HG03045 (cell line): ENCODE results near the gene DPP3.

Experiments used
- ATAC-seq: cut with Tn5 transposase; IDR thresholded peaks from one replicate; pipeline ENCODE4 v1.9.1; 2021; ENCODE audit warnings: mild to moderate bottlenecking, moderate library complexity; ENCODE audit not compliant: unreplicated experiment

DPP3 gene

DNA sequence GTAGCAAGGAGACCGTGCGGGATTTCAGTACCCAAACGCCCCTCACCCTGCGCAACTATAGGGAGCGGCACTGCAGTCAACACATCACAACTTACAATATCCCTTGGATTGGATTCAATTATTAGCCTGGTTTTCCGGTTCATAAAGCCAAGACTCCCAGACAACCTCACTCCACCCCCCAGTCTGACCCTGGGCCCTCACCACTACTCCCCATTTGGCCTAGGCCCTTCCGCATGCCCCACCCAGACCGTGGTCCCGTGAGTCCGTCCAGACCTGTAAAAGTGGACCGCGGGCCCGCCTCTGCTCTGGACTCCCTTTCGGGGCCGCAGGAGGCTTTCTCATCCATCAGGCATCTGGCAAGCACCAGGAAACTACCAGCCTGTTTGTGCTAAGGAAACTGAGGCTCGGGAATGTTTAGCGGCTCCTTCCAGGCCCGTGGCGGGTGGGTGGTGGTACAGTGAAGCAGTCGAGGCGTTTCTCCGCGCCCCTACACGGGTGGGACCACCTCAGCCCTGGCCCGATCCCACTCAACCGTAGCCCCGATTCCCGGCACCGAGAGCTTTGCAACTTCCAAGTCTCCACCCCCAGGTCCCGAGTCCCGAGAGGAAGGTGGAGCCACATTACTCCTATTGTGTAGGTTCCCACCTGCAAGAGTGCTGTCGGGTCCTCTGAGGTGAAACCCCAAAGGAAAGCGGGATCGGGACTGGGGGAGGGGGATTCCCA, 679 bp upstream of the DPP3 start:
- ATAC-seq: no peak

DNA sequence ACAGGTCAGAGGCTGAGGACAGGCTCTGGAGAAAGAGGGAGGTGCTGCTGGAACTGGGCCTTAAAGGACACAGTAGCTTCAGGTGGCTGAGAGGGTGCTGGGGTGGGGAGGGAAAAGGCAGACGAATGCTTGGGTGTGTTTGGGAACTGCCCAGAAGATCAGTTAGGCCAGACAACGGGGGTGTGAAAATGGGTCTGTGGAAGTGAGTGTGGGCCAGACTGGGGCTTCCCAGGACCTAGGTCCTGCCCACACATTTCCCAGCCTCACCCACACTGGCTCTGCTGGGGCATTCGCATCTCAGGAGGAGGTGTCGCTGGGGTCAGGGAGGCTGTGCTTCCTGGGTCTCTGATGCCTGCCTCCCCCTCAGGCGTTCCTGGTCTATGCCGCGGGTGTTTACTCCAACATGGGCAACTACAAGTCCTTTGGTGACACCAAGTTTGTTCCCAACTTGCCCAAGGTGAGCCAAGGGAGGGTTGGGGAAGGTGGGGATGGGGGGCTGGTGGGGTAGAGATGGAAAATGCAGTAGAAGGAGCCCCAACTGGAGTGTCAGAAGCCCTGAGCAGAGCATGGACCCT, 4.7 kb downstream of the DPP3 start:
- no peak for ATAC-seq

DNA sequence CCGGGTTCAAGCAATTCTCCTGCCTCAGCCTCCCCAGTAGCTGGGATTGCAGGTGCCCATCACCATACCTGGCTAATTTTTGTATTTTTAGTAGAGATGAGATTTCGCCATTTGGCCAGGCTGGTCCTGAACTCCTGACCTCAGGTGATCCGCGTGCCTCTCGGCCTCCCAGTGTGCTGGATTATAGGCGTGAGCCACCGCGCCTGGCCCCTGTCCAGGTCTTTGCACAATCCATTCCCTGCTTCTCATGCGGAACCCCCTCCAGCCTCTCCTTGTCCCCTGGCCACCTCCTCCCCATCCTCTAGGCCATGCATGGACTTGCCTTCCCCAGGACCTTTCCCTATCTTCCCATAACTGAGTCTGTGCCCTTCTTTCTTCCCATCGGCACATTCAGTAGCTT, 8.7 kb downstream of the DPP3 start:
- no peak for ATAC-seq

DNA sequence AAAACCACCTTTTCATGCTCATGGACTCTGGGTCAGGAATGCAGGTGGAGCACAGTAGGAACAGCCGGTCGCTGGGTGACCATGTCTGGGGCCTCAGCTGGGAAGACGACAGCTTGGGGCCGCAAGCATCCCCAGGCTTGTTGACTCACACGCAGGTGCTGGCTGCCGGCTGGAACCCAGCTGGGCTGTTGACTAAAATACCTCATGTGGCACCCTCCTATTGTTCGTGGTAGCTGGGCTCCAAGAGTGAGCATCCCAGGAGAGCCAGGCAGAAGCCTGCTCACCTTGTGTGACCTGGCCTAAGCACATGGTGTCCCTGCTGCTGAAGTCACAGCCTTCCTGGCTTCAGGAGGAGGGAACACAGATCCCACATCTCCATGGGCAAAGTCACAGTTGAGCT, 9.4 kb downstream of the DPP3 start:
- ATAC-seq: no peak

DNA sequence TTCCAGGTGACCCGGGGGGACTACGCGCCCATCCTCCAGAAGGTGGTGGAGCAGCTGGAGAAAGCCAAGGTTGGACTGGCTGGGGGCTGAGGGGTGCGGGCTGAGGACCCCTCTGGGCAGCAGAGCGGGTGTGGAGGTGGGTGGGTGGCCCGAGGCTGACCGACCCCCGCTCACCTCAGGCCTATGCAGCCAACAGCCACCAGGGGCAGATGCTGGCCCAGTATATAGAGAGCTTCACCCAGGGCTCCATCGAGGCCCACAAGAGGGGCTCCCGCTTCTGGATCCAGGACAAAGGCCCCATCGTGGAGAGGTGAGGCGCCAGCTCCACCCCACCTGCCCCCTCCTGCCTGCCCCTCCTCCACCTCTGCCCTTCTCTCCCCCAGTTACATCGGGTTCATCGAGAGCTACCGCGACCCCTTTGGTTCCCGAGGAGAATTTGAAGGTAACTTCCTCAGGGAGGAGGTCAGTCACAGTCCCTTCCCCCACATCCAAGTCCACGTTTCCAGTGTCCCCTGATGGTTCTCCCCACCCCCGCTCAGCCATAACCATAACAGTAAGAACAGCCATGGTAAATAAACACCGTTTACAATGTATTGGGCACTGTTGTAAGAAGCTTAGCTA, 11.2 kb downstream of the DPP3 start:
- no peak for ATAC-seq

DNA sequence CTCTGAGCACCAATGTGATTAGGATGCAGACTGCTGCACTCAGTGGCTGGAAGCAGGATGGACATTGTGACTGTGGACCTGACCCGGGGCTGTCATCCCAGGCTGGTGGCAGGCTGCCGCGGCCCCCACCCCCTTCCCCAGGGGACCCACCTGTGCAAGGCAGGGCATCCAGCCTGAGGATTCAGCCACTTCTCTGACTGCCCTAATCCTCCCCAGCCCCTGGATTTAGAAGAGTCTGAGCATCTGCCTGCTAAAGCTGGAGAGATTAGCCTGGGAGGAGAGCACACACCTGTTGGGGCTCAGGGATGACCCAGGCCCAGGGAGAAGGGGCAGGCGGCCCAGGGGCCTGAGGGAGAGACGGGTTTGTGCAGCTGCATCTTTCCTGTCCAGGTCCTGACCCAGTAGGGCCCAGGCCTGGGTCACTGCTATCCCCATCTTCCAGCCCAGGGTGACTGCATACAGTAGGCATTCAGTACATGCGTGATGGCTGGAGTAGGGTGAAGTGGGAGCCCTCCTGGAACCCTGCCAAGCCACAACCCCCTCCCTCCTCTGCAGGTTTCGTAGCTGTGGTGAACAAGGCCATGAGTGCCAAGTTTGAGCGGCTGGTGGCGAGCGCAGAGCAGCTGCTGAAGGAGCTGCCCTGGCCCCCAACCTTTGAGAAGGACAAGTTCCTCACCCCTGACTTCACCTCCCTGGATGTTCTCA, 12.1 kb downstream of the DPP3 start:
- ATAC-seq: no peak

DNA sequence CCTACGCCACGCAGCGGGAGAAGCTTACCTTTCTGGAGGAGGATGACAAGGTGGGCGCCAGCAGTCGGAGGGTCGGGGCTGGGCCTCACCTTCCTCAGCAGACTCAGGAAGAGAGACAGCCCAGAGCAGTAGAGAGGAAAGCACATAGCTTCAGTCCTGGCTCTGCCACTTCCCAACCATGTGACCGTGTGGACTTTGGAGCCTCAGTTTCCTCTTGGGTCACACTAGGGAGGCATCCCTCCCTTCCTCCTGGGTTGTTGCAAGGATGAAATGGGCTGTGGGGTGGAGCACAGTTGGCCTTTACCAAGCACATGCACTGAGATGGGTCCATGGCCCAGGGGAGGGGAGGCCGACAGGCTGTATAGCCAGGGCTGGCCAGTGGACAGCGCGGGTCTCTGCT, 12.9 kb downstream of the DPP3 start:
- no peak for ATAC-seq

DNA sequence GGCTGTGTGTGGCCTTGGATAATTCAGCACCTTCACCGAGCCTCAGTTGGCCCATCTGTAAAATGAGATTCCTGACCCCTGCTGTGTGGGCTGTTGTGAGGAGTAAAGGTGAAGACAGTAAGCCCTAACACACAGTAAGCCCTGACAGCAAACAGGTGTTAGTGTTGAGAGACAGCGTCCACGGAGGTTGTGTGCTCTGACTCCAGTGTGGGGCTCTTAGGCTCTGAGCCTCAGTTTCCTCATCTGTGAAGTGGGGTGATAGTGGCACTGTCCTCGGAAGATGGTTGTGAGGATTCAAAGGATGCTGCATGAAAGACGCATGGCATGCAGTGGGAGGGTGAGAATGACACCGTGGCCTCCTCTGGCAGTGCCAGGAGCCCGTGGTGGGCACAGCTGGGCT, 14.2 kb downstream of the DPP3 start:
- ATAC-seq: no peak

DNA sequence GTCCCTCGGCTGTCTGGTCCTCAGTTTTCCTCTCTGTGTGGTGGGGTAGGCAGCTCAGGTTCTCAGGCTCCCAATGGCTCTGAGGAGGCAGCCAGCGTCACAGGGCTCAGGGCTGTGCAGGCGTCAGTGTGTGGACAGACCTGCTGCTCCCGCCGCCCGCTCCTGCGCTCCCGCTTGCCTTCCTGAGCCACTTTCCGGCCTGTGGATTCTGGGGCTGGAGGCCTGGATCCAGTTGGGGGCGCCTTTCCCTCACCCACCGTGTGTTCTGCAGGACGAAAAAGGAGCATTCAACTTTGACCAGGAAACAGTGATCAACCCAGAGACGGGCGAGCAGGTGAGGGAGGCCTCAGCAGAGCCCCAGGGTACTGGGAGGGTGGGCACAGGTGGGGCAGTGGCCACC, 14.7 kb downstream of the DPP3 start:
- ATAC-seq: no peak

DNA sequence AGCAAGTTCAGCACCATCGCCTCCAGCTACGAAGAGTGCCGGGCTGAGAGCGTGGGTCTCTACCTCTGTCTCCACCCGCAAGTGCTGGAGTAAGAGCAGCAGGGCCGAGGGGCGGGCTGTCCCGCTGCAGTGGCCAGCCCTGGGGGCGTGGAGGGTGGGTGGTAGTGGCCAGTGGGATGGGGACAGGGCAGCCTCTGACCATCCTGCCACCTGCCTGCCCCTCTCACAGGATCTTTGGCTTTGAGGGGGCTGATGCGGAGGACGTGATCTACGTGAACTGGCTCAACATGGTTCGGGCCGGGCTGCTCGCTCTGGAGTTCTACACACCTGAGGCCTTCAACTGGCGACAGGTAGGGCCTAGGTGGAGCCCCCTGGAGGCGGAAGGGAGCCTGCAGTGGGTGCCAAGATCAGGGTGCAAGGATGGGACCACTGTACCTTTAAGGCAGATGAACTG, 15.2 kb downstream of the DPP3 start:
- no peak for ATAC-seq

DNA sequence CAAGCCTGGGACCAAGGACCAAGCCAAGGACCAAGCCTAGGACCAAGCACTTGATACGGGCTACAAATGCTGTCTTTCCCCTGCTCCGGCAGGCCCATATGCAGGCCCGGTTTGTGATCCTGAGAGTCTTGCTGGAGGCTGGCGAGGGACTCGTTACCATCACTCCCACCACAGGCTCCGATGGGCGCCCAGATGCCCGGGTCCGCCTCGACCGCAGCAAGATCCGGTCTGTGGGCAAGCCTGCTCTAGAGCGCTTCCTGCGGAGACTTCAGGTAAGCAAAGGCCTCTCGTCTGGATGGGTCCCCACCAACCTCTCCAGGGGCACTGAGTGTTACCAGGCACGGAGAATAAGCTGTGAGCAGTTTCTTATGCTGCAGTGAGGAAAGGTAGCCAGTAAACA, 17.0 kb downstream of the DPP3 start:
- no peak for ATAC-seq

DNA sequence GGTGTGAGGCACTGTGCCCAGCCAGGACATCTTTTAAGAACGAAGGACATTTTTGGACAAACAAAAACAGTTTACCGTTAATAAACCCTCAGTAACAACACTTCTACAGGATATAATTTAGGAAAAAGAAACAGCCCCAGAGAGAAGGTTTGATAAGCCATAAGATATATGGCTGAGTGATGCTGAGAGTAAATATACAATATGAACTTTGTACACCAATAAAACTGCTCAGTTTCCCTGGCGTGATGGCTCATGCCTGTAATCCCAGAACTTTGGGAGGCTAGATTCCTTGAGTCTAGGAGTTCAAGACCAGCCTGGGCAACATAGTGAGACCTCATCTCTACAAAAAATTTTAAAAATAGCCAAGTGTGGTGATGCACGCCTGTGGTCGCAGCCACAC, 18.3 kb downstream of the DPP3 start:
- ATAC-seq: no peak

DNA sequence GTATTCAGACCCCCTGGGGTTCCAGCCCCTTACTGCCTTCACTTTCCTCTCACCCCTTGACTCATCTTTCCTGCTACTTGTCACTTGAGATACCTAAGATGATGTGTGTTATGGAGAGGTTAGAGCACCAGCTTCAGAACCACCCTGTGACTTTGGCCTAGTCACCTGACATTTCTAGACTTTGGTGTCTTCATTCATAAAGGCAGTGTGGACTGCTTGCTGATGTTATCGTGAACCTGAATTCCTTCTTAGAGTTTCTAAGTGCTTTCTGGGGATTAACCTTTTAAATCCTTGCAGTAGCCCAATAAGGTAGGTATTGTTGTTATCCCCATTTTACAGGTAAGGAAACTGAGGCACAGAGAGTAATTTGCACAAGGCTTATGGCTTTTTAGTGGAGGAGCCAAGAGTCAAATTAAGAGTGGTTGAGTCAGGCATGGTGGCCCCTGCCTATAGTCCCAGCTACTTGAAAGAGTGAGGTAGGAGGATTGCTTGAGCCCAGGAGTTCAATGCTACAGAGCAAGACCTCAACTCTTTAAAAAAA, 25.1 kb downstream of the DPP3 start:
- no peak for ATAC-seq

DNA sequence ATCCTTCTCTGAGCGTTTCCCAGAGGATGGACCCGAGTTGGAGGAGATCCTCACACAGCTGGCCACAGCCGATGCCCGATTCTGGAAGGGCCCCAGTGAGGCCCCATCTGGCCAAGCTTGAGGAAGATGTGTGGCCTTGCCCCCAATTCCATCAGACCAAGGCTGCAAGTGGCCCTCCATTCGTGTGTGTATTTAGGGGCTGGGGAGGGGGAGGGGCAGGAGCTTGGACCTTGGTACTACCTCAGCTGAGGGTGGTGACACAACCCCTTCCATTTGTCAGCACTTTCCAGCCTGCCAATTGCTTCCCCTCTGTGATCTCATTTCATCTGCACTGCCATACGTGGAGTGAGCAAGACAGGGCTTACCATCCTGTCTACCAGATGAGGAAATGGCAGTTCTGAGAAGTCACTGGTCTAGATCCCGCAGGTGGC, 28.9 kb downstream of the DPP3 start:
- no peak for ATAC-seq

DNA sequence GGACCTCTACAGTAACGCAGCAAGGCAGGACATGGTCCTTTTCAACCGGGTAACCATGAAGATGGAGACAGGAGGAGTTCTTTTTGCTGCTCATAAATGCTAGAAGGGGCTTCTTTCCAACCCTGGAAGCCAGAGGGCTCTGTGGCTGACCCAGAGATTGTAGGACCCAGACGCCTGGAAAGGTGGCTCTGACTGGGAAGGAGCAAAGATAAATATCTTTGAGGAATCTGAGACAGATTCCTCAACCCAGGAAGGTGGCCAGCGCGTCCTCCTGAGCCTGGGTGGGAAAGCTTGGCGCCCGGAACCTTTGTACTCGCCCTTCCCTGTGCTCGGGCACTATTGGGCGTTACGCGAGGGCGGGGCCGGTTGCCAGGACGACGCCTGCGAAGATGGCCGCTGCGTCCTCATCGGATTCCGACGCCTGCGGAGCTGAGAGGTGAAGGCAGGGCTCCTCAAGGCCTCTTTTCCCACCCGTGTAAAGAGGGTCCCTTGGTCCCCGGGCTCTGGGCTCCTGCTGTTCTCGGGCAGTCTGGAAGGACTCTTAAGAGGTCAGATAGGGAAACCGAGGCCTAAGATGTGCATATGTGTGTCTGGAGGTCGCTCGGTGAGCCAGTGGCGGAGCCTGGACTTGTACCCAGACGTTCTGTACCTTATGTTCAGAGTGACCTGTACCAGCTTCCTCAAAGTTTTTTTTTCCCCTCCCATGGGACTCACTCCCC, 30.2 kb downstream of the DPP3 start, which contains the start of gene BBS1:
TSS of gene BBS1 (plus strand) at position 365 of the 719 bp plus-strand sequence. CDS start at position 390, 25 bp downstream.
- peak; percentile 82 for ATAC-seq

DNA sequence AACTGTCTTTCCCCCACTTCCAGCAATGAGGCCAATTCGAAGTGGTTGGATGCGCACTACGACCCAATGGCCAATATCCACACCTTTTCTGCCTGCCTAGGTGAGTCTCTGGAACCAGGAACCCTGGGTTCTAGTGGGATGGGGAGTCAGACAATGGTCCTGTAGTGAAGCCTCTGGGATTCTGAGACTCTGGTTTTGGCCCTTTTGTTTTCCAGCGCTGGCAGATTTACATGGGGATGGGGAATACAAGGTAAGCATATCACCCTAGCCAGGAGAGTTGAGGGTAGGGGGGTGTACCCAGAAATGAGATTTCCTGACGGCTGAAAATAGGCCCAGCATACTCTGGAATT, 30.7 kb downstream of the DPP3 start:
- ATAC-seq: peak; percentile 12

DNA sequence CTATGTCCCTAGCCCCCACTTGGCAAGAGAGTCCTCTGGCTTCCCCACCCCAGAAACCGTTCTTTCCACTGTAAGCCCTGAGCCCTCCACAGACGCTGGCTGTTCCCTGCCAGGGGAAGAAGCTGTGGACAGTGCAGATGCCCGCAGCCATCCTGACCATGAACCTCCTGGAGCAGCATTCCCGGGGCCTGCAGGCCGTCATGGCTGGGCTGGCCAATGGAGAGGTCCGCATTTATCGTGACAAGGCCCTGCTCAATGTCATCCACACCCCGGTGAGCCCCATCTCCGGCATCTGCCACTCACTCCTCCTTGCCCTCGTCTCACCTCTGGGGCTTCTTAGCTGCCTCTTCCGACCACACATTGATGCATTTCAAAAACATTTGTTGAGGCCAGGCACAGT, 43.4 kb downstream of the DPP3 start:
- ATAC-seq: no peak

DNA sequence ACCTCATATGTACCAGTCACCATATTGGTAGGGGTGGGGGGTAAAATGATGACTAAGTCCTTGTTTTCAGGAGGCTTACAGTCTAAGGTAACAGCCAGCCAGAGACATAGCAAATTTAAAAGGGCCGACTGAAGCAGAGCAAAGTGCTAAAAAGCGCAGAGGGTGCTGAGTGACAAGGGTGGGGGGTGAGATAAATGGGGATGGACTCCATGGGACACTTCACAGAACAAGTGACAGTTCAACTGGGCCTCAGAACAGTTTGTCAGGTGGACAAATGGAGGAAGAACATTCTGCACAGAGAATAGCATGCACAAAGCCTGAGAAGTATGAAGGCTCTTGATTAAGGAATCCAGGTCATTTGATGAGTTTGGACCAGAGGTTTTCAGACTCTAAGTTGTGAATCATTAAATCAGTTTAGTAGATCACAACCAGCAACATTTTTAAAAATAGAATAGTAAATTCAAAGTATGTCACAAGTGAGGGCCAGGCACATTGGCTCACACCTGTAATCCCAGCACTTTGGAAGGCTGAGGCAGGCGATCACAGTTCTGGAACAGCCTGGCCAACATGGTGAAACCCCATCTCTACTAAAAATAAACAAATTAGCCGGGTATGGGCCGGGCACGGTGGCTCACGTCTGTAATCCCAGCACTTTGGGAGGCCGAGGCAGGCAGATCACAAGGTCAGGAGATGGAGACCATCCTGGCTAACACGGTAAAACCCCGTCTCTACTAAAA, 44.2 kb downstream of the DPP3 start:
- no peak for ATAC-seq

DNA sequence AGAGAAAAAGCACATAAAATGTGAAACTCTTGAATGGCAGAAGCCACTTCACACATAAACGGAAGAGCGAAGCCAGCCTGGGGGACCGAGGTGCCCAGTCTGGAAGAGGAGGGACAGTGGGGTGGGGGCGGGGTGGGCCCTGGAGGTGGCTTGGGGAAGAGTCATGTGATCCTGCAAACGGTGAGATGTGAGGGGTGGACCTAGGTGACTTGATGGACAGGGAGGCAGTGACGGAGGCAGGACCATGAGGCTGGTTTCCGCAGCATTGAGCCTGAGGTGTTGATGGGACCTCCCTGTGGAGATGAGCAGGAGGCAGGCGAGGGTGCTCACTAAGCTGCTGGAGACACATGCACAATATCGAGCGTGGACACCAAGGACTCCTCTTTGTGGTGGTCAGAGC, 48.8 kb downstream of the DPP3 start:
- ATAC-seq: no peak

DNA sequence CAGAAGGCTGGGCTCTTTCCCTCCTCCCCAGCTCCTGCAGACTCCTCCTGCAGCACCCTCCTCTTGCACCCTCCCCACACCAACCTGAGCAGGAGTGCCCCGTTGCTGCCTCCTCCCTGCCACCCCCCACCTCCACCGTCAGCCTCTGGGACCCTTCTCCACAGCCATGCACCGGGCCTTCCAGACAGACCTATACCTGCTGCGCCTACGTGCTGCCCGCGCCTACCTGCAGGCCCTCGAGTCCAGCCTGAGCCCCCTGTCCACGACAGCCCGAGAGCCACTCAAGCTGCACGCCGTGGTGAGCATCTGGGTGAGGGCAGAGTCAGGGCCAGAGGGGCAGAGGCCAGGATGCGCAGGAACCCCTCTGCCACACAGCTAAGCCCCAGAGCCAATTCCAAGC, 49.4 kb downstream of the DPP3 start:
- ATAC-seq: no peak
